GM19455 (cell line): ENCODE data around the gene NBAS.
"Not testable (repeated sequence)": the region's sequence is repeated elsewhere in the genome, so short reads cannot be mapped to it uniquely, and the experiment has no call there.

Experiments used
- ATAC-seq: cut with Tn5 transposase; IDR thresholded peaks from one replicate; pipeline ENCODE4 v1.9.1; 2021; ENCODE audit not compliant: unreplicated experiment

Gene NBAS

GRCh38 chr2:15481000-15481399, 80.1 kb downstream of the NBAS start:
- ATAC-seq: no peak

GRCh38 chr2:15480552-15480951, 80.6 kb downstream of the NBAS start:
- ATAC-seq: no peak

DNA sequence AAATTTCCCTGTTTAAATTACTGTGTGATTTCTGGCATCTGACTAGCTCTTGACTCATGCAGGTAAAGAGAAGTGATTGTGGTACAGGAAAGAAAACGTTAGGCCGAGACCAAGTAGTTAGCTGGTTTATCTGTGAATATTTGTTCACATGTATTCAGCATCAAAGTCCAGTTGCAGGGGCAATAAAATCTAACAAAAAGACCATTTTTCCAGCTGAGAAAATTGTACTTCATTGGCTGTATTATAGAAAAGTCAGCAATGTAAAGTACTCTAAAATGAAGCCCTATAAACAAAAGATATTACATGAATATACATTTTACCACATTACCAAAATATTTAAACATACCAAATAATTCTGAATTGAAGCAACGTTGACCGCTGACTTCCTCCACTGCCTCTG, 88.3 kb downstream of the NBAS start:
- no peak for ATAC-seq

GRCh38 chr2:15472133-15472532, 89.0 kb downstream of the NBAS start:
- ATAC-seq: no peak

- ATAC-seq: no peak
These were observed 89.5 kb downstream of the NBAS start for GRCh38 chr2:15471606-15472005.

DNA sequence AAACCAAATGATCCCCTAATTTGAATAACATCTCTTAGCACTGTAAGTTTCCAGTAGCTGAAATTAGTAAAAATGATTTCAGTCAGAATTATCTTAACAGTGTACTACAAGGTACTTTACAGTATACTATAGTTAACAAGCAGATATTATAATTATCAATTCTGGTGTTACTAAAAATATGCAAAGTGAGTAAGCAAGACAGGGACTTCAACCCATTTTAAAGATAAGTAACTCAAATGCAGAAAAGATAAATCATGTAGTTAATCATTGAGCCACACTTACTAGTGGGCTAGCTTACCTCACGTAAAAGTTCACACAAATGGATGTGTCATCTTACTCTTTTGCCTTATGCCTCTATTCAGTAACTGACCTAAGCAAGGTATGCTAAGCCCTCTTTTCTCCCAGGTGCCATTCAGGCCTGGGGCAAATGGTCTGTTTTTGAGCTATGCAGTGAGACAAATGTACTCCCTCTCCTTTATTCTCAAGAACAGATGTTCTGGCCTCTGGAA, 101.0 kb downstream of the NBAS start:
- ATAC-seq: no peak

DNA sequence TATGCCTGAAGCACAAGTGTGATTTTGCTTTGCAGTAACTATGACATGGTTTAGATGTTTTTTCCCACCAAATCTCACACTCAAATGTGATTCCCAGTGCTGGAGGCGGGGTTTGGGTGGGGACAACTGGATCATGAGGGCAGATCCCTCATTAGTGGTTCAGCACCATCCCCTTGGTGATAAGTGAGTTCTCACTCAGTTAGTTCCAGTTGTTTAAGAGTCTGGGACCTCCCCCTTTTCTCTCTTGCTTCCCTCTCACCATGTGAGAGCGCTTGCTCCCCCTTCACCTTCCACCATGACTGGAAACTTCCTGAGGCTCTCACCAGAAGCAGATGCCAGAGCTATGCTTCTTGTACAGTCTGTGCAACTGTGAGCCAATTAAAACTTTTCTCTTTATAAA, 102.9 kb downstream of the NBAS start:
- no peak for ATAC-seq

GRCh38 chr2:15457868-15458267, 103.3 kb downstream of the NBAS start:
- ATAC-seq: no peak

GRCh38 chr2:15456352-15456751, 104.8 kb downstream of the NBAS start:
- ATAC-seq: no peak

GRCh38 chr2:15450808-15451207, 110.3 kb downstream of the NBAS start:
- ATAC-seq: no peak

DNA sequence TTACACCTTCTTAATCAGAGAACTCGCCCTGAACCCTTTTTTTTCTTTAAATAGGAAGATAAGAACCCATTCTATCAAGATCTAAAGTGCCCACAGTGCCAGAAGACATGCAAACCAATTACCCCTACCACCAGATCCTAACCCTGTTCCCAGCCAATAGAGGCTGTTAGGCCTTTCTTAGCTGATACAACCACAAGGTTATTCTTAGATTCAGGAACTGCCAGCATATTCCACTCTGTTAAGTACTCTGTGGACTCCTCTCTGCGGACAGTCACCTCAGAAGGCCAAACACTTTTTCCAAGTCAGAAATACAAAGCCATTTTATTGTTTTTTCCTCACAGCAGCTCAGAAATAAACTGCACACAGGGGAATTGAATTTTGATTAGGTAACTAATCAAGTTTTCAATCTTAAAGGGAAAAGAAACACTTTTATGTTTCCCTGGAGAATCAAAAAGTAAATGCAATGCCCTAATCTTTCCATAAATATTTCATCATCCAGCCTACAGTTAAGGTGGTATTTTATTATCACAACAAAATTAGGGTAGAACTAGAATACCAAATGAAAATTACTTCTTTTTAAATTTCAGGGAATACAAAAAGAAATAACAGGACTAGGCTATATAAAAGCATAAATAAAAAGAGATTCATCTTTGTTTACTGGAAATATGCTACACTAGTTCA, 111.4 kb downstream of the NBAS start:
- ATAC-seq: no peak

DNA sequence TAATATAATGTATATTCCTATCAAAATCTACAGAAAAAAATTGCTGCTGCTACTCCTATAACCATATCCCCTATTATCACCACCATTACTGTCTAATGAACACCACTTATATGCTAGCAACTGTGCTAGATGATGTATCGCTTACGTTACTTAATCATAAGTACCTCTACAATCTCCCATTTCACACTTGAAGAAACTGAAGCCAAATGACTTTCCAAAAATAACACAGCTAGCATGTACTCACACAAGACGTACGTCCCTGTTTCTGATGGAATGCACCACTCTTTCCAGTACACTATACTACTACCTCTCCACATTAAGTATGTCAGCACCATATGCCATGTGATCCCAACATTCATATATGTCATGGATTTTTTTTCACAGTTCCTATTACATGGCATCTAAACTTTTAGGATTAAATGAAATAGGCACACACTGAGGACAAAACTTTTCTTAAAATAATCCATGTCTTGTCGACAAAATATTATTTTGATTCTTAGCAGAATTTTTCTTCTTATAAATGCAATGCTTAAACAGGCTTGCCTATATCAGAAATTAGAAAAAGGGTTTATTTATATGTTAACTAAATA, 112.8 kb downstream of the NBAS start:
- no peak for ATAC-seq

- ATAC-seq: no peak
These were observed 113.8 kb downstream of the NBAS start for GRCh38 chr2:15447381-15447780.

- ATAC-seq: no peak
These were observed 114.2 kb downstream of the NBAS start for GRCh38 chr2:15446961-15447360.

GRCh38 chr2:15445891-15446562, 115.1 kb downstream of the NBAS start:
- ATAC-seq: no peak

GRCh38 chr2:15439768-15440524, 121.2 kb downstream of the NBAS start:
- ATAC-seq: not testable (repeated sequence)

GRCh38 chr2:15439366-15439765, 121.8 kb downstream of the NBAS start:
- not testable (repeated sequence) for ATAC-seq

DNA sequence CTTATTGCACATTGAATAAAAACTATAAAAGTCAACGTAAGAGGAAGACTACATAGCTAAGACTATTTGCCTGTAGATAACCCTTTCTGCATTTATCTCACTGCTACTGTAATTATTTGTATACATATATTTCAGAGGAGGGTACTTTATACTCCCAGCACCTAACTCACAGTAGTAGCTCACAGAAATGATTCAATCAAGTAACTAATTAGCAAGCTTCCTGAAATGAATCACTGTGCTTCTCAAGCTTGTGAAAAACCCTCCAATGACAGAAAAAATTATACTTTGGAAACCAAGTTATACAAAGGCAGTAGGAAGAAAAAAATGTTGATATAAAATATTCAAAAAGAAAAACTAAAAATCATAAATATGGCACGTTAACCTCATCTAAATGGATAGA, 124.9 kb downstream of the NBAS start:
- ATAC-seq: no peak

DNA sequence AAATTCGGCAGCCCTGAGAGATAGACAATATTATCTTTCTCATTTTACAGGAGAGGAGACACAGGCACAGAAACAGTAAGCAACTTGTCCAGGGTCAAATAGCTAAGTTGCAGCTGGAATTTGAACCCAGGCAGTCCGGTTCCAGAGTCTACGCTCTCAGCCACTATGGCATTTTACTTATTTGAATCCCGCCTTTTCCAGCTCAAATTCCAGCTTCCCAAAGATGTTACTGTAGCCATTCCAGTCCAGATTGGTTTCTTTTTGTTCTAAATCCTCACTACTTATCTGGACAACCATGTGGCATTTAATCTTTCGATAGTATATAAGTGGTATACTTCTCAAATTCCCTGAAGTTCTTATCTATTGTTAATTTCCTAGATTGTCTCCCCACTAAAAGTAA, 125.7 kb downstream of the NBAS start:
- no peak for ATAC-seq

GRCh38 chr2:15432642-15433256, 128.4 kb downstream of the NBAS start:
- ATAC-seq: no peak

DNA sequence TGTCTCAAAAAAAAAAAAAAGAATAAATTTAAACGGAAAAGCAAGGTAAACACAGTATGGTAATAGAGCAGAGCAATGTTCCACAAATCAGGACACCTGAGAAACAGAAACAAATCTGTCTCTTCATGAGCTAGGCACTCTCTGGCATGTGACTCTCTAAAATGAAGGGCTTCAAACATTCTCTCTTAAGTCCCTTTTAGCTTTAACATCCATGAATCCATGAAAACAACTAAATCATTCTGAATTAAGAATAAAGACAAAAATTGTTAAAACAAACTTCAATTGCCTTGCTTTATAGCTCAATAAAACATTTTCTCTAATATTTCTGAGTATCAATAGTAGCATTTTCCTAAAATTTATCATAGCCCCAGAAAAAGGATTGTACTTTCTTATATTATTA, 132.1 kb downstream of the NBAS start:
- ATAC-seq: no peak
